NCI-H524 (cell line): ENCODE results near the gene SERPINI1.
"Not testable (repeated sequence)": the region's sequence is repeated elsewhere in the genome, so short reads cannot be mapped to it uniquely, and the experiment has no call there.

Source experiments
- DNase-seq, 2 experiments: peaks; one replicate each; lab custom pipeline; 2025; lab: John Stamatoyannopoulos, UW

SERPINI1 gene

DNA sequence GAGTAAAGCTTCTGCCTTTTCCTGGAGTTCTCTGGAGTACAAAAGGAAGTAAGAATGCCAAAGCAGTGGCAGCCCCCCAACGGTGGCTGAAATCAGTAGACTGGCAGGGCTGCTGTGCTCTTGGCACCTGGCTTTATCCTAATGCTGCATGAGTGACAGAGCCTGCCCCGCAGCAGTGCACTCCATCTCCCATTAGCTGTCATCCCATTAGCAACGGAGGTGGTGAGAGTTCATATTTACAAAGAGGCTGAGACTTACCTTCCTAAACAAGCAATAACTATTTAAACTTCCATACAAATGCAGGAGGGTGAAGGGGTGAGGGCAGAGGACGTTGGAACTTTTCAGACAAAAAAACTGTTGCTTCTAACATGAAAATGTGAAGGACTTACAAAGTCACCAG lies 51.9 kb downstream of the SERPINI1 start:
- peak; percentile 18 to 37 for DNase-seq

- DNase-seq: no peak
These were observed 62.9 kb downstream of the SERPINI1 start for GRCh38 chr3:167798443-167798842.

DNA sequence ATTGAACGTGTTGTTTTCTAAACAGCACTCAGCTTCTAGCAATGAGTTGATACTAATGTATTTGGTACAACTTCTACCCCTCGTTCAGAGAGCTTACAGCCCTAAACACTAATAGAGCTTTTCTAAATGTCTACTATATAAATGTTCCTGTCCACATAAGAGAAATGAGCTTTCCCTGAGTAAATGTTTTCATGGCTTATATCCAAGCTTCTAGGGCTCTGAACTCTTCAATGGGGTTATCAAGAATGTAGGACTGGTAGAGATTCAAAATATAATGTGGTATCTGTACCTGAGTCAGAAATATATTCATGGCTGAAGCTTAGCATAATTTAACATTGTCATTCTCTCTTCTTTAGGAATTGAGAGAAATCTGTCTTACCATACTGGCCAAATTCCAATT lies 73.4 kb downstream of the SERPINI1 start:
- DNase-seq: no peak

- no peak for DNase-seq
These were observed 74.7 kb downstream of the SERPINI1 start for GRCh38 chr3:167810236-167810635.

GRCh38 chr3:167811031-167811430 lies 75.5 kb downstream of the SERPINI1 start:
- DNase-seq: no peak

GRCh38 chr3:167813169-167814123 lies 77.9 kb downstream of the SERPINI1 start:
- DNase-seq: no peak

GRCh38 chr3:167814441-167814951 lies 79.0 kb downstream of the SERPINI1 start:
- no peak for DNase-seq

GRCh38 chr3:167816953-167817352 lies 81.4 kb downstream of the SERPINI1 start:
- DNase-seq: no peak

DNA sequence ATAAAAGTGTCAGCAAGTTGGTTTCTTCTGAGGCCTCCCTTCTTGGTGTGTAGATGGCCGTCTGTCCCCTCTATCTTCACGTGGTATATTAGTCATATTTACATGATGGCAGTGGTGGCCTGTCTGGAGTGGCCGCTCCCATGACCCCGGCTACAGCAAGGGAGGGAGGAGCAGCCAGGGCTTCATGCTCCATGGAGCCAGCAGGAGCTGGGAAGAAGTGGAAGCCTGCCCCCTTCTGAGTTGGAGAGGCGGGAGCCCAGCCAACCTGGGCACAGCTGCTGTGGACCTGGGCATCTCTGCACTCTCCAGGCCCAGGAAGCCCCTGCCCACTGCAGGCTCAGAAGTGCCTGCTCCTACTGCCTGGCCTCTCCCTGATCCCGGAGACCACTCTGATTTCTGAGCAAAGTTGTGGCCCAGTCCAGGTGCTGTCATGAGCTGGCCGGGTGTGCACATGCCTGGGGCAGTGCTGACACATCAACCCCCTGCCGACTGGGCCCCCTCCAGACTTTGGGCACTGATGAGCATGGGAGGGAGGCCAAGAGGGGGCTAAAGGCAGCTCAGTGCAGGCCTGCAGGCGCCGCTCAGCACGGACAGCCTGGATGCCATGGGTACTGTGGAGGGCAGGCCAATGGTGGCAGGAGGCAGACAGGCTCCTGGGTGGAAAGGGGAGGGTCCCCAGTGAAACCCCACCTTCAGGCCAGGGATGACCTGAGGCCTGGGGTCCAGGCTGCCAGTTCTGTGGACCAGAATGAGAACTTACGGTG lies 84.8 kb downstream of the SERPINI1 start:
- DNase-seq: no peak

DNA sequence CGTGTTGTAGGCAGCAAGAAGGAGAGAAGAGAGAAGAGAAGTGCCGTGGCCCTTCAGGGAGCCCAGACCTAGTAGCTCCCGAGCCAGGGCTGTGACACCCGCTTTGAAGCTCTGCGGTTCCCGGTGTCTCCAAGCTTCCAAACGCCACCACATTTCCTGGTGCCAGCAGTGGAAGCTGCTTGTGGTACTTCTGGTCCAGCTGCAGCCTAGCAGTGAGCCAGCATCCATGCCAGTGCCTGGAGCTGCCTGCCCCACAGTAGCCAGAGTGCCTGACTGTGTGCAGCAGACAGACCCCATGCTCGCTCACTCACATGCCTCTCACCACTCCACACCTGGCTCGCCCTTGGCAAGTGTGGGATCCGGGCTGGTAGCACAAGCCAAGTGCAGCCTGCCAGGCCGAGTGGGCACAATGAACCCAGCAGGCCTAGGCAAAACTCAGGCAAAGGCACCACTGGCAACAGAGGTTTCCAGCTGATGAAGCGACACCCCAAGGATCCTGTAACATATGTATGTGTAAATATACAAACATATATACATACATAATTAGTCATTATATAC lies 85.8 kb downstream of the SERPINI1 start:
- no peak for DNase-seq

- DNase-seq: no peak
These were observed 88.2 kb downstream of the SERPINI1 start for GRCh38 chr3:167823738-167824137.

- DNase-seq: not testable (repeated sequence)
These were observed 92.1 kb downstream of the SERPINI1 start for GRCh38 chr3:167827588-167827987.

DNA sequence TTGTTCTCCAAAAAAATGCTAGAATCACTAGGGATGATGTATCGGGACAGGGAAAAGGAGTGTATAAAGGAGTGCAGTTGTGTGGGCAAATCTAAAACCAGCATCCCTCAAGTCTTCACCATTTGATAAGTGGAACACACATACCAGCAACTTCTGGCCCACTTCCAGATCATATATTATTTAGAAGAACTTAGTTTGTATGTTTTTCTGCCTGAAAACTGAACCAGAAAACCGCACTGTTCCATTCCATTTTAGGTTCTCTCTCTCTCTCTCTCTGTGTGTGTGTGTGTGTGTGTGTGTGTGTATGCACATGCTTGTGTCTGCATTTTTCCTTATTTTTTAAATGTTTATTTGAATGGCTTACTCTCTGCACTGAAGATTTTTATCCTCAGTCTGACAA lies 93.5 kb downstream of the SERPINI1 start:
- no peak for DNase-seq

- no peak for DNase-seq
These were observed 94.5 kb downstream of the SERPINI1 start for GRCh38 chr3:167830007-167830406.

DNA sequence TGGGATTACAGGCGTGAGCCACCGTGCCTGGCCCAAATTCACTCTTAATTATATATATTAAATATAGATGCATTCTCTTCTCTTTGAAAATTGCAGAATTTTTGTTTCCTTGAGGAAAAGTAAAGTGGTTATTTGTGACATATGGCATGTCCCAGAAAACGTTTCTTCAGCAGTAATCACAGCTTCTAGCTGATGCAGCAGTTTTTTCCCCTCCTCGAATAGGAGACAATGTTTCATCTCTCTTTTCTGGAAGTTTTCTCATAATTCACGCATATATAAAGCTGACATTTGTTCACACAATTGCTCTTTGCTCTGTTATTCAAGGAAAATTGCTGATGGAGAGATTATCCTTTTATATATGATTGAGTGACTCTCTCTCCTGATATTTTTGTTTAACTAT lies 99.8 kb downstream of the SERPINI1 start:
- DNase-seq: no peak

DNA sequence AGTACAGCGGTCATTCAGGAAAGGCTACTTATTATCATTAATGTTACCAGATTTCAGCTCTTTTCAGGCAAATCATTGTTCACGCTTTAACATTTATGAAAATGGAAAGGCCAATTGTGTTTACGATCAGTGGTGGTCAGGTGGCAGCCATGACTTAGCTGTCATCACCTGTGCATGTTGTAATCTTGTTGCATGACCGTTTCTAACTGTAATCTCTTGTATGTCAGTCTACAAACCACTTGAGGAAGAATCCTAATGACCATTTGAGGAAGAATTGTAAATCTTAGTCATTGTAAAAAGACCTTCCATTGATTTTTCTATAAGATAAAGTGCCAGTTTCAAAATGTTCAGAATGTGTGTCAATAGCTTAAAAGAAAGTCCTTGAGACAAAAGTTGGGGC lies 100.4 kb downstream of the SERPINI1 start:
- no peak for DNase-seq

- peak; percentile 41 to 86 for DNase-seq
These were observed 101.9 kb downstream of the SERPINI1 start for GRCh38 chr3:167837466-167837865.

DNA sequence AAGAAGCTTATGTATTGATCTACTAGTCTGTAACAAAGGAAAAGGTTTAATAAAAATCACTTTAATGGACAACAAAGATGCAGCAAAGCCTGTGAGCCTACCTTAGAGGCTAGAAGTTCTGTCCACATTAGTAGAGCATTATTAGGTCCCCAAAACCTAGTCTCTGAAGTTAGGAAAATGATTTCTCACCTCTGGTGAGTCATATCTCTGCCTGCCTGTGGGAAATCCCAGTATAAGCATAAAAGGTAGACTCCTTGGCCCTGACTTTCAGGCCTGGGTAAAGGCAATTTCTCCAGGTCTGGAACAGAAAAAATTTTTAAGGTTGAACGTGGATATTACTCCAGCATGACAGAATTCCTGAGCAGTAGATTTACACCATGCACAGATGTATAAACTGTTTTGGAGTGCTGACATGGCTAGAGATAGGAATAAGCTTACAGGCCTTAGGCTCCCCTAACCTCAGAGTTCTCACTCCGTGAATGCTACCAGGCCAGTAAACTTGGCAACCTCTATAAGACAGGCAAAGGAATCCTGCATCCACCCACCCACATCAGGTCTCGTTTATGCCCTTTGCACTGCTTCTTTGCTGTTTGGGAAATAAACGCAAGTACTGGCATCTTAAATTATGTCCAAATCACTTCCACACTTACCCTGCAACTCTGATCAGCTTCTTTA lies 104.1 kb downstream of the SERPINI1 start:
- DNase-seq: no peak

GRCh38 chr3:167840247-167840646 lies 104.7 kb downstream of the SERPINI1 start:
- DNase-seq: no peak

DNA sequence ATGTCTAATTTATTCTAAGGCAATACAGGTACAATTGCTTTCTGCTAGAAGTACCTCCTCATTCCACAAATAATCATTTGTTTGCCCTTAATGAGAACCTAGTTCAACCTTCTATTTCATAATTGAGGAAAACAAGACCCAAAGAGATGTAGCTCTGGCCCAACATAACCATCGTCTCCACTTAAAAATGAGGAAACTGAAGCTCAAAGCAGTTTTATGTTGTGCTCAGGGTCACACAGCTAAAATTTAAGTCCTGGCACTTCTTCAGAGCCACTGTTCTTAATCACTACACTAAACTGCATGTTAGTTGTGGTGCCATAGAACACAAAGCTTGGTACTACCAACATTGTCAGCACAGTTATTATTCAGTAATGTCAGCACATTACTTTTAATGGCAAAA lies 108.0 kb downstream of the SERPINI1 start:
- no peak for DNase-seq

DNA sequence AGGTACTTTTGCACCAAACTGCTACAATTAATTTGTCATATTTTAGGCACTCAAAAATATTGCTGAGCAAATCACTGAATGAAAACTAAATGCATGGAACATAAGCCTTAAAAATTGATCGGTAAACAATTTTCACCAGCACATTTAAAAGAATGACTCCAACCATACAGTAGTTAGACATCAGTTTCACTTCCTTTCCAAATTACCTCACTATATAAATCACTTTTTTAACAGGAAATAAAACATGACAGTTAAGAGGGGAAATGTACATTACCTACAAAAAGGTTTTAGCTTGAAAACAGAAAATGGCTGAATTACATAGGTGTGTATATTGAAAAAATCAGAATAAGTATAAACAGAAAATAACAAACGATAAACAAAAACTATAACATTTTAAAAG lies 108.4 kb downstream of the SERPINI1 start:
- no peak for DNase-seq

DNA sequence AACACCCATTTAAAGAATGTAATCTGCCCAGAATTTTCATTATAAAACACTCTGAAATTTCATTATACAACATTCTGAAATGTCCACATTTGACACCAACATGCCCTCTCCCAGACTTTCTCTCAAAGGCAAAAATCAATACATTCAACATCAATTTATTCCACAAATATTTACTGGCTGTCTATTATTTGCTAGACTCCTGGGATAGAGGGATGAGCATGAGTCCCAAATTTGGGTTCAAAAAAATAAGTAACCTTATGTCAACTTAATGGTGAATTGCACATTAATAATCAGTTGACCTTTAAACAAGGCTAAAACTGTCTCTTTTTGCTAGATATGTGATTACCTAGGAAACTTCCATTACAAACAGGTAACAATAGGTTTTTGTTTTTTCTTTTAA lies 109.0 kb downstream of the SERPINI1 start:
- no peak for DNase-seq
